ENCODE results near the gene RGL1.

GRCh38 chr1:183879494-183879893 lies 74.6 kb downstream of the RGL1 start:
- no peak for TF ChIP-seq POLR2AphosphoS5 (IDR thresholded peaks at IDR 0.05; ENCODE audit: low read depth, low read length)
- no peak for TF ChIP-seq POLR2A (IDR thresholded peaks at IDR 0.05; ENCODE audit: low read depth, low read length)
